NCI-H510A (cell line): ENCODE measurements around the gene ASTN2.

Experiments
- DNase-seq: peaks from one replicate; lab custom pipeline; 2025; lab: John Stamatoyannopoulos, UW

Gene ASTN2, protein sequence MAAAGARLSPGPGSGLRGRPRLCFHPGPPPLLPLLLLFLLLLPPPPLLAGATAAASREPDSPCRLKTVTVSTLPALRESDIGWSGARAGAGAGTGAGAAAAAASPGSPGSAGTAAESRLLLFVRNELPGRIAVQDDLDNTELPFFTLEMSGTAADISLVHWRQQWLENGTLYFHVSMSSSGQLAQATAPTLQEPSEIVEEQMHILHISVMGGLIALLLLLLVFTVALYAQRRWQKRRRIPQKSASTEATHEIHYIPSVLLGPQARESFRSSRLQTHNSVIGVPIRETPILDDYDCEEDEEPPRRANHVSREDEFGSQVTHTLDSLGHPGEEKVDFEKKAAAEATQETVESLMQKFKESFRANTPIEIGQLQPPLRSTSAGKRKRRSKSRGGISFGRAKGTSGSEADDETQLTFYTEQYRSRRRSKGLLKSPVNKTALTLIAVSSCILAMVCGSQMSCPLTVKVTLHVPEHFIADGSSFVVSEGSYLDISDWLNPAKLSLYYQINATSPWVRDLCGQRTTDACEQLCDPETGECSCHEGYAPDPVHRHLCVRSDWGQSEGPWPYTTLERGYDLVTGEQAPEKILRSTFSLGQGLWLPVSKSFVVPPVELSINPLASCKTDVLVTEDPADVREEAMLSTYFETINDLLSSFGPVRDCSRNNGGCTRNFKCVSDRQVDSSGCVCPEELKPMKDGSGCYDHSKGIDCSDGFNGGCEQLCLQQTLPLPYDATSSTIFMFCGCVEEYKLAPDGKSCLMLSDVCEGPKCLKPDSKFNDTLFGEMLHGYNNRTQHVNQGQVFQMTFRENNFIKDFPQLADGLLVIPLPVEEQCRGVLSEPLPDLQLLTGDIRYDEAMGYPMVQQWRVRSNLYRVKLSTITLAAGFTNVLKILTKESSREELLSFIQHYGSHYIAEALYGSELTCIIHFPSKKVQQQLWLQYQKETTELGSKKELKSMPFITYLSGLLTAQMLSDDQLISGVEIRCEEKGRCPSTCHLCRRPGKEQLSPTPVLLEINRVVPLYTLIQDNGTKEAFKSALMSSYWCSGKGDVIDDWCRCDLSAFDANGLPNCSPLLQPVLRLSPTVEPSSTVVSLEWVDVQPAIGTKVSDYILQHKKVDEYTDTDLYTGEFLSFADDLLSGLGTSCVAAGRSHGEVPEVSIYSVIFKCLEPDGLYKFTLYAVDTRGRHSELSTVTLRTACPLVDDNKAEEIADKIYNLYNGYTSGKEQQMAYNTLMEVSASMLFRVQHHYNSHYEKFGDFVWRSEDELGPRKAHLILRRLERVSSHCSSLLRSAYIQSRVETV (N-terminal part only)

GRCh38 chr9:117414906-117415331 lies at the start of gene ASTN2:
Gene ASTN2 (minus strand): TSS chr9:117415057. CDS start chr9:117414938, 119 bp downstream.
- no peak for DNase-seq

DNA sequence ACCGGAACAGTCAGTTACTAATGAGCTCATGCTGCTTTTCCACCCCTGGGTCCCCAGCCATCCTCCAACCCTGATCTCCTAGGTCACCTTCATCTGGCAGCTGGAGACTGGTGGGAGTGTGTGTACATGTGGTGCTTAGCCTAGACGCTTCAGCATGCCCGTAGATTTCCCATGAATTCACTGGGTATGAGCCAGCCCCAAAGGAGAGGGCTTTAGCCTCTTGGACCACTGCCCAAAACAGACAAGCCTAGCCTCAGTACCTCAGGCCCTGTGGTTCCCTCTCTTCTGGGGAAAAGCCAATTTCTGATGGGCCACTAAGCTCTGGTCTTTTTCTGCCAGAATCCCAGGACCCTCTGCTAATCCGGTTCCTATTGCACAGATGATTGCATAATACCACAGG lies 48.0 kb upstream of the ASTN2 start:
- no peak for DNase-seq

DNA sequence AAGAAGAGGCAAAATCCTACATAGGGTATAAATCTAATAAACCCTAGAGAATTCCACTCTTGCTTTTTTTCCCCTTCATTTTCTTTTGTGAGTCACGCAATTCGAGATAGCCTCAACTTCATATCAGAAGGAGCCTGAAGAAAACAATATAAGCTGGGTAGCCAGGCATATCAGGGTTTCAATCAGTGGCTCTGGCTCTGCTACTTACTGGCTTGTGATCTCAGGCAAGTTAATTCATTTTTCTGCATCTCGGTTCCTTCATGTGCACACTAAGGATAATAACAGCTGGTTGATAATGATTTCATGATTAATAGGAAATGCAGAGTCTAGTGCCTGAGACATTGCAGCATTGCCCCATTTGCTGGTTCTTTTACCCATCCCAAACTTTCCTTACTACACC lies 46.5 kb upstream of the ASTN2 start:
- DNase-seq: no peak

- no peak for DNase-seq
Observed at GRCh38 chr9:117460743-117461142, 45.9 kb upstream of the ASTN2 start.

- no peak for DNase-seq
Observed at GRCh38 chr9:117459913-117460312, 45.1 kb upstream of the ASTN2 start.

DNA sequence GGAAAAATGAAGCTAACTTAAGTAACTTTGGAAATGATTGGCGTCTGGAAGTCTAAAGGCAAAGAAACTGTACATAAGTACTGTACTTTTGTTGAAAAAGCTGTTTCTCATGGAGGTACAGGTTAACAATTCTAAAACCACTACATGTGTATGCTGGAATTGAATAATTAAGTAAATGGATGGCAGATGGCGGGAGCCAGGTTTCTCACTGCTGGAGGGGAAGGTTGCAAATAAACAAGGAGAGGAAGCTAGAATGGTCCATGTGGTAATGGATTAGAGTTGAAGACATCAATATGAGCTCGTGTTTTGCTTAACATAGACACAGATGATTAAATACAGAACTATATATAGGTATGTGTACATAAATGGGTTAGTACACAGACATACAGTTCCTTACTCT lies 43.2 kb upstream of the ASTN2 start:
- DNase-seq: no peak

GRCh38 chr9:117454711-117455110 lies 39.9 kb upstream of the ASTN2 start:
- no peak for DNase-seq

- no peak for DNase-seq
Observed at GRCh38 chr9:117453737-117454136, 38.9 kb upstream of the ASTN2 start.

GRCh38 chr9:117451311-117451710 lies 36.5 kb upstream of the ASTN2 start:
- no peak for DNase-seq

DNA sequence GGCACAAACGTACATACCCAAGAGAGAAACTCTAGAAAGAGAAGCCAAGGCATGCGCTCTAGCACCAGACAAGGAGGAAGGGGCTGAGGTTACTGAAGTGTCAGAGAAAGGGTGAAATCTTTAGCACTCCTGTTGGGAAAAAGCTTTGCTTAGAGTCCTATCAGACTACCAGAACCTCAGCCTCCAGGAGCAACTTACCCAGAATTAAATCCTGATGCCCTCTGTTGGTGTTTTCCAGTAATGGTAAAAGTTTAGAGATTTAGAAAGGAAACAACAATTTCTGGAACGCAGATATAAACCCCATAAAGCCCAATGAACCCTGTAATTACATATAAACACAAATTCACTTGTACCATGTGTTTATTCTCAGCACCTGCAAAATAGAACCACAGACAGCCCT lies 33.2 kb upstream of the ASTN2 start:
- no peak for DNase-seq

- no peak for DNase-seq
Observed at GRCh38 chr9:117445631-117446030, 30.8 kb upstream of the ASTN2 start.

DNA sequence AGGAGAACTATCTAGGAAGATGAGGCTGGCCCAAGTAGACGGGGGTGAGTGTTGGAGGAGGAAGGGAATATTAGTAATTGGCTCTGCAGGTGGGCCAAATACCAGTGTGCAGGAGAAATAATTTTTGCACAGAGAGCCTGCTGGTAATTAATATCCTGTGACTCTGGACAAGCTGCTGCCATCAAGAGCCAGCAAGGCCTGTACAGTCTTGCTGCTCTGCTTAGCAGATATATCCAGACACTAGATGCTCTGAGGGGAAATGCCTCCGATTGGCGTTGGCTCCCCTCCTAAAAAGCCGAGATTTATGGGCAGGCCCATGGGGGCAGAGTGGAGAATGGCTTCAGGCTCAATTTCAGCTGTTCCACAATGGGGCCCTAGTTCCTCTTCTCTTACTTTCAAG lies 29.6 kb upstream of the ASTN2 start:
- DNase-seq: no peak

- no peak for DNase-seq
Observed at GRCh38 chr9:117437283-117437682, 22.4 kb upstream of the ASTN2 start.

DNA sequence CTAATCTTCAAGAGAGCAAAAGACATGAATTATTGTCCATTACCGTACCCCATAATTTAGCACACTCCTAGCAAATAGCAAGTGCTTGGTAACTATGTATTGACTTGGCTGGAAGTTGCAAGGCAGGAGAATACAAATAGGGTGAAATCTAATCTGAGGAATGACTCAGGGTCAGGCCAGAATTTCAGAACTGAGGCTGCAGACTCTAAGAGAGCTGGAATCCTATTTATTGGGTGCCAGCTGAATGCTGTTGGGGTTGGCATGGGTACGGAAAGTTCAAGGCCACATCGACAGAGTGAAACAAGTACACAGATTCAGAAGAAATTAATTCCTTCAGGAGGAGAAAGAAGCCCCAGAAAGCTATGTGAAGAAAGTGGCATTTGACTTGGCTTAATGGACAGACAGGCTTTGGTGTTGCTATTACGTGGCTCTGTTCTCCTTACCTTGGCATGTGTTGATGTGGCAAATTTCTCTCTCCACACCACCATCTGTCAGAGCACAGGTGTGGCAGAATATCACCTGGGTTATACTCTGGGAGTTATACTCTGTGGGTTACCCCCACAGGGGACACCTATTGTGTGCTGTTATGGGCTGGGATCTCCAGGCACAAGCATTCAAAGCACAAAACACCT lies 20.9 kb upstream of the ASTN2 start:
- no peak for DNase-seq

GRCh38 chr9:117434566-117434965 lies 19.7 kb upstream of the ASTN2 start:
- no peak for DNase-seq

DNA sequence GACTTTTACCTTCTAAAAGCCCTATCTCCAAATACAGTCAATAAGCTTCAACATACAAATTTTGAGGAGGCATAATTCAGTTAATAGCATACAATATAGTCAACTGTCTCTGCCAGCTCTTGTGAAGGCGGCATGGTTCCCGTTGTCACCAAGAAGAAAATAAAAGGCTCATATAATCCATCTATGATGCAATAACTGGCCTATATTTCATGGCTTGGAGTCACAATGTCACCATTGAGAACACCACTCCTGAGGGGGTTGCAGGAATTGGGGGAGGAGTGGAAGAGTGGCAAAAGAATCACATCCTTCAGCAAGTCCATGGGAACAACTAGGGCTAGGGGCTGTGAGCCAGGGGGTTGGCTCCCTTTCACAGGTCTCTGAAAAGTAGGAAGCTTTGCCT lies 16.0 kb upstream of the ASTN2 start:
- DNase-seq: no peak

DNA sequence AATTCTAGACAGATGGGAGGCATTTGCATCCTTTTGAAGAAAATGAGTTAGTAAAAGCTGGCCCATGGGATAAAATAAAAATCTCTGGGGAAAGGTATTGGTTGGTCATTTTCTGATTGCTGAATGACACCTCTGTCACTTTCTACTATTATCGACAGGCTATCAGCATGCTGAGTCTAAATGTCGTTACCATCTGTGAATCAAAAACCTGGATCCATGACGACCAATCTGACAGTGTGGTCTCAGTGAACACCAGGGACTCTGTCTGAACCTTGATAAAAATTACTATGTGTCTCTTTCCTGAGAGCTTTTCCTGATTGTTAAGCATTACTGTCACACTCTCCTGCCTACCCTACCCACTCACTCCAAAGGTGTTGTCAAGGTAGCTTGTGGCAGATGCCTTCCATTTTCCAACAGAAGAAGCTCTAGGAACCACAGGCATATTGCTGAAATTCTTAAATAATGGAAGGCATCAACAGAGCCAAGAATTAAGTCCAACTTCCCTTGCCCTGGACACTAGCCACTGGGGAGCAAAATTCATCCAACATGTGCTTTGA lies 12.6 kb upstream of the ASTN2 start:
- no peak for DNase-seq

DNA sequence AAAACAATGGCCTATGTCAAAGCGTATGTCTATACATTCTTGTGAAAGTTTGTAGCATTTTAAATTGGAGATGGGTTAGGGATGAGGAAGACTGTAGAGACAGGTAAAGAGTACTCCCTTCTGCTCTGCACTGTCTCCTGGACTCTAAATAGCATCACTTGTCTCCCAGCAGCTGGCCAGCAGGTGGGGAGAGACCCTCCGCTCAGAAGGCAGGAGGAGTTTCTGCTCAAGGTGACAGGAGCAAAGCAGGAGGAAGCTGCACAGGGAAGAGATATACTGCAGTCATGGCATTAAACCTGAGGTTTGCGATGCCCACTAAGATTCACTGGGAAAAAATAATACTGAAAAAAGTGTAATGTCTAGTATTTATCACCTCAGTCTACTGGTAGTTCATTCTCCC lies 10.7 kb upstream of the ASTN2 start:
- DNase-seq: no peak

GRCh38 chr9:117424291-117424690 lies 9.4 kb upstream of the ASTN2 start:
- no peak for DNase-seq

- DNase-seq: no peak
Observed at GRCh38 chr9:117418111-117418510, 3.3 kb upstream of the ASTN2 start.

- no peak for DNase-seq
Observed at GRCh38 chr9:117416856-117417255, 2.0 kb upstream of the ASTN2 start.
